Fibroblast of skin of abdomen (primary cell): ENCODE data around the gene TRMT10A. TPM values are rescaled to one million over a fixed set of nuclear protein-coding genes. Genes with fewer than 3 reads are reported as not detected.
A peak's percentile ranks its signal among the peaks of the same experiment; 100 is the strongest.

Source experiments
- DNase-seq: peaks from one replicate; pipeline ENCODE4 v3.0.0-alpha.2; 2013
- polyA plus RNA-seq, 2 experiments: library from polyadenylated mRNA; unstranded; fragments of 120-200 nt; gene quantifications; one replicate each; pipeline ENCODE4 v1.2.1, GENCODE V29; 2013; ENCODE audit not compliant: insufficient read length in 2 of 2

The TRMT10A gene, protein sequence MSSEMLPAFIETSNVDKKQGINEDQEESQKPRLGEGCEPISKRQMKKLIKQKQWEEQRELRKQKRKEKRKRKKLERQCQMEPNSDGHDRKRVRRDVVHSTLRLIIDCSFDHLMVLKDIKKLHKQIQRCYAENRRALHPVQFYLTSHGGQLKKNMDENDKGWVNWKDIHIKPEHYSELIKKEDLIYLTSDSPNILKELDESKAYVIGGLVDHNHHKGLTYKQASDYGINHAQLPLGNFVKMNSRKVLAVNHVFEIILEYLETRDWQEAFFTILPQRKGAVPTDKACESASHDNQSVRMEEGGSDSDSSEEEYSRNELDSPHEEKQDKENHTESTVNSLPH
- 6.0 TPM for polyA plus RNA-seq (2013, experiment 1 of 2; ENCODE audit: insufficient read length)
- 6.4 TPM for polyA plus RNA-seq (2013, experiment 2 of 2; ENCODE audit: insufficient read length)

DNA sequence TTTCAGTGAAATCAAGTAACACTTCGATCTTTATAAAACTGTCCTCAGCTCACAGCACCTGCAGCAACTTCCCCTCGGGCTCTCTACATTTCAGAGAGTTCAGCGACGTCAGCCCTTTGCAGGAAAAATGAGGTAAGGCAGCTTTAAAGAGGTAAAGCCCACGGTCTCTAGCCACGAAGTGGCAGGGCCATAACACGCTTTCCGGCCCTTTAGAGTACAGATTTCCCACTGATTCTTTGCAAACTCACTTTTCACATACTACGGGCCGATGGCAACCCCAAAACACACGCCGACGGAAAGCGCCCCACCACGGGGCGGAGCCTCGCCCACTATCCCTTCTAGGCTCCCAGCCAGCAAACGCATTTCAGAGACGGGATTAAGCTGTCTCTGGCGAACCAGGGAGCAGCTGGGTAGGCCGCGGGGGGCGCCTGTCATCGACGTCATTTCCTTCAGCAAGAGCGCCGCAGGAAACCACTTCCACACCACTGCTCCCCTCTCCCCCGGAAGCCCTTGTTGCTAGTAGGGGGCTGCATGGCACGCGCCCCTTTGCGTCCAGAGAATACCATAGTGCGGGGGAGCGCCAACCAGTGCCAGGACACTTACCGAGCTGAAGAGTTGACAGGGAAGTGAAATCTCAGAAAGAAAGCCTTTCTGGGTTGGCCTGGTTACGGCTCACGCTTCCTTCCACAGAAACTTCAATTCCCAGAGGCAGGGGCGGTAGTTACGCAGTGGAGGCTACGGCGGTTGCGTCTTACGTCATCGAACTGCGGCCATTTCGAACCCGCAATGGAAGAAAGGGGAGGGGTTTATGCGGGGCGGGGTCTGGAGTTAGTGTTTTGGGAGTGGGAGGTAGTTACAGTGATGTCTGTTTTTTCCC, at the start of gene TRMT10A:
TSS of gene TRMT10A (minus strand) at position 730 of the 877 bp plus-strand sequence. CDS start 4,701 bp downstream, outside the sequence.
- DNase-seq: peak; percentile 99

DNA sequence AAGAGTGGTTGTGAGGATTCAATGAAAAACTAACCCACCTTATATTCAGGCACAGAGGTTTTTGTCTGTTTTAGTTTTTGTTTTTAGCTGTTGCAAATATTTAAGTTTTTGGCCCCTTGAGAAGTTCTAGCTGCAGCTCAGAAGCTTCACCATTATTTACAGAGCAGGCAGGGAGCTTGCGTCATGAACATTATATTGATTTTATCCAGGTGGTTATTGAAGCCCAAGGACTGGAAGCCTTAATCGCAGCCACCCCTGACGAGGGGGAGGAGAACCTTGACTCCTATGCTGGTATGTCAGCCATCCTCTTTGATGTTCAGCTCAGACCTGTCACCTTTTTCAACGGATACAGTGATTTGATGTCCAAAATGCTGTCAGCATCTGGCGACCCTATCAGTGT, 48.9 kb upstream of the TRMT10A start:
- DNase-seq: no peak

DNA sequence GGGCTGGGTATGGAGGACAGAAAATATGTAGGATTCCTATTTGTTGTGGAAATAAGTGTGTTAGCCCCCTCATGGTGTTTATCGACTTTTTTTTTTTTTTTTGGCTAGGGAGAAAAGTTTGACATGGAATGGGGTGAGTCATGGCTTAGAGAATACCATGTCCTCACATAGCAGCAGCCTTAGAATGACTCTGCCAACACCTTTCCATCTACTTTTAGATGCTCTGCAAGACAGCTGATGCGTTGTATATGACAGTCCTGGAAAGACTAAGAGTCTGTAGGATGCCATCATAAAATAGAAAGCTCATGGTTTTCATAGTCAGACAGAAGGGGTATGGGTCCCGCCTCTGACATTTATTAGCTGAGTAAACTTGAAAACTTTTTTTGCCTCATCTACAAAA, 48.4 kb upstream of the TRMT10A start:
- no peak for DNase-seq

GRCh38 chr4:99610605-99611175, 46.9 kb upstream of the TRMT10A start:
- DNase-seq: no peak

DNA sequence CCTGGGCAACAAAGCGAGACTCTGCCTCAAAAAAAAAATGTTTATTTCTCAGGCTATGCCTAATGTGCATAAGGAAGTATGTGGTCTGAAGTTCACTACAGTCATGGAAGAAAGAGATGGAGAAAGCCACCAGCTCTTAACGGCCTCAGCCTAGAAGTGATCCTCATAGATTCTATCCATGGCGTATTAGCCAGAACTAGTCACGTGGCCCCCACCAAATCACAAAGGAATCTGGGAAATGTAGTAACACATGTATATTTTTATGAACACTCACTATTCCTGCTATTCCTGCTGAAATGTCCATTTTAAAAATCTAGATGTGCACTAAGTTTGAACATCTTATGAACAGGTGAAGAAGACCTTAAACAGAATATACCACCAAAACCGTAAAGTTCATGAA, 44.6 kb upstream of the TRMT10A start:
- DNase-seq: no peak

GRCh38 chr4:99606716-99607115, 42.9 kb upstream of the TRMT10A start:
- no peak for DNase-seq

DNA sequence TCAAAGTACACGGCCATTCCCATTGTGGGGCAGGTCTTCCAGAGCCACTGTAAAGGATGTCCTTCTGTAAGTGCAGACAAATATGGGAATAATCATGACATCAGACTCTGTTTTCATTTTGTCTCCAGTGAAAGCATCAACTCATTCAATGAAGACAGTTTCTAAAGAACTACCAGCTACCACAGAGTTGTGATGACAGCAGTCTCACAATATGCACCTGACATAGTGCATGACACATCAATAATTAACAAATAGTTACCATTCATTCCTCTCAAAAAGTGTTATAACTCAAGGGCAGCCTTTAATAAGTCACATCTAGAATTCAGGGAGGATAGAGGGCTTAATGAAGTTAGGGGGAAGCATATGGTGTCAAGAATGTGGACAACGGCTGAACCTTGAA, 31.0 kb upstream of the TRMT10A start:
- DNase-seq: no peak

DNA sequence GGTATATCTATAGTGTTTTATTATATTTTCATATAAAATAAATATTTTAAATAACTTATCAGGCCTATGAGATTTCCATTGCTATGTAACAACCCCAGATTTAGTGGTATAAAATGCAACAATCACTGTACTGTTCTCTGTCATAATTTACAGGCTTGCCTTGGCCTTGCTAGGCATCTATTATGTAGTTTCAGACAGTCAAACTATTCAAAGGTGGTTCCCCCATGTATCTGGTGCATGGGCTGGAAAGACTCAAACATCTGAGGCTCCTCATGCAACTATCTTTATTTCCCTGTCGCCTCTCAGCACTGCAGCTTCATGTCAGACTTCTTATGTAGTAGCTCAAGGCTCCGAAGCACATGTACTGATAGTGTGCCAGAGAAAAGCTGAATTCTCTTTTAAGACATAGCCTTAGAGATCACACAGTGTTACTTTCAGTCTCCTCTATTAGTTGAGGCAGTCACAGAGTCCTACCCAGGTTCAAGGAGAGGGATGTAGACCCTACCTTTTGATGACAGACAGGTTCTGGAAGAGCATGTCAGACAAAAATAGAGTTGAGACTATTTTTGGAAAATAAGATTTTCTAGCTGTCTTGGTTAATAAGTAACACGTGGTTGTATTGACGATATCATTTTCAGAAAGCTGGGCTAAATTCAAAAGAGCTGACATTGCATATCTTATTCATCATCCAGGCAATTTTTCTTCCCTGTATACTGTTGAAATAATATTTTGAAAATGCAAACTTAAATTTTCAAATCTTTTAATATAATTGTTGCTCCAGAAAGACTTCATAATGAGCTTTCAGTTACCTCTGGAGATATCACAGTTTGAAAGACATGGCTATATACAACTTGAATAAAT, 30.2 kb upstream of the TRMT10A start:
- no peak for DNase-seq

GRCh38 chr4:99591757-99592156, 27.9 kb upstream of the TRMT10A start:
- DNase-seq: no peak

GRCh38 chr4:99587803-99588202, 24.0 kb upstream of the TRMT10A start:
- DNase-seq: no peak

GRCh38 chr4:99587309-99587708, 23.5 kb upstream of the TRMT10A start:
- DNase-seq: no peak

DNA sequence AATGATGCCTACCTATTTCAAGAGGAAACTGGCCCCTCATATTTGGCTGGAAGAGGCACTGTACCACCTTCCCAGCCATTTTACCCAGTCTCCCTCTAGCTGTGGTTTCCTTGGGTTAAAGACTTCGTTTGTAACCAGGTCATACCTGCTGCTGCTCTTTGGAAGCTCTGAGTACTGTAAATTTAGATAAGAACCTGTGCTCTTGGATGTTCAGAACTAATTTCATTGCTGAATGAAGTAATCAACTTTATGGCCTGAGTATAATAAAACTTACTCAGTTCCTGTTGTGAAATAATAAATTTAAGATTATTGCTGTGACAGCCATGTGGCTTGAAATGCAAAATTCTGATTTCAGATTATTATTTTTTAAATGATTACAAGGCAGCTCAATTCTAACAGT, 23.0 kb upstream of the TRMT10A start:
- no peak for DNase-seq

- no peak for DNase-seq
These were observed 22.5 kb upstream of the TRMT10A start for GRCh38 chr4:99586322-99586721.

- no peak for DNase-seq
These were observed 21.7 kb upstream of the TRMT10A start for GRCh38 chr4:99585516-99585915.

GRCh38 chr4:99578714-99579113, 14.9 kb upstream of the TRMT10A start:
- no peak for DNase-seq

DNA sequence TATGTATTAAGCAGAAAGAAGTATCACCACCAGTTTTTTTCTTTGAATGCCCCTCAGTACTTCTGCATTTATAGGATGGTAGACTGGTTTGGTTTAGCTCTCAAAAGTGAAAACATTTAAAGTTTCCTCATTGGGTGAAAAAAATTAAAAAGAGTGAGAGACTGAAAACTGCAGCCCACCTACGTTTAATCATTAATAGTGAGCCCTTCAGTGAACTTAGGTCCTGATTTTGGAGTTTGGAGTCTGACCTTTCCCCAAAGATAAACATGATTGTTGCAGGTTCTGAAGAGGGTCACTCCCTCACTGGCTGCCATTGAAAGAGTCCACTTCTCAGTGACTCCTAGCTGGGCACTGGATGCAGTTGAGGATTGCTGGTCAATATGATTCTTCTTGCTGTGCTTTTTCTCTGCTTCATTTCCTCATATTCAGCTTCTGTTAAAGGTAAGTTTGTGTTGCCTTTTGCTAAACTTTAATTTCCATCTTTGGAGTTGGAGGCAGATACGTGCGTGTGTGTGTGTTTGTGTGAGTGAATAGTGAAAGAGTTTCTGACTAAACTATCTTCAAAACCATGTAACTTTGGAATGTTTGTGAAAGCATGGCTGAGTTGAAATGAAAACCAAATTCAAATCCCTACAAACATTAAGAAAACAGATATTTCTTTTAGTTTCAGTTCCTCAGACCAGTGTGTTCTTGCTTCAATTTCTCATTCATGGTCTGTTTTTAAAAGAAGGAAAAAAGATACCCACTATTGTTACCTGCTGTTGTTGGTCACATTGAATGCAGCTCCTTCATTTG, 10.9 kb upstream of the TRMT10A start, which contains the start of gene MTTP:
TSS of gene MTTP (plus strand) at position 295 of the 795 bp plus-strand sequence. CDS start at position 381, 86 bp downstream.
- DNase-seq: no peak

- DNase-seq: no peak
These were observed 10.0 kb upstream of the TRMT10A start for GRCh38 chr4:99573735-99574368.

DNA sequence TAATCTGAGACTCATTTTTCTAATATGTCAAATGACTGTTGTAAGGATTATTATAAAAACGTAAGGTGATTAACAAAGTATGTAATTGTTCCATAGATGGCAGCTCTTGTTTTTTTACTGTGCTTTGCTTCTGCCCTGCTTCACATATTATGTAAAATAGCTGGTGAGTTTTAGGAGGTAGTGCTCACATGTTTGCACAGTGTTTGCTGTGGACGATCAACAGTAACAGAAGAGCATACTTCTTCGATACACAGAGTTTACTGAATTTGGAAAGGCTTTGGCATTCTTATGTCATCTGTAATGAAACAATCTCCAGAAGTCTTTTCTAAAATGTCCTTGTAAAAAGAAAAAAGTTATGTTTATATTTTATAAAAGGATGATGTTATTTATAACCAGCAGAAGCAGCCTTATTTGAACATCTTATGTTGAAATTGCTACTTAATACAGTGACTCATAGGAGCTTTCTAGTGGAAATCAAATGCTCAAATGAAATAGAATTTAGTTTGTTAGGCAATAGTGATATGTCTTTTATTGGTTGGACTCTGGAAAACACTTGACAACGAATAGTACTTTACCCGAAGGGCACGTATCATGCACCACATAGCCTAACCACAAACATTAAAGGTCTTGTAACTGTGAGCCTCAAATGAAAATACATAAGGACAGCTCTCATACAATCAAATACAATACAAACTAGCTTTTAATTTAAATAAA, 8.8 kb upstream of the TRMT10A start:
- no peak for DNase-seq

DNA sequence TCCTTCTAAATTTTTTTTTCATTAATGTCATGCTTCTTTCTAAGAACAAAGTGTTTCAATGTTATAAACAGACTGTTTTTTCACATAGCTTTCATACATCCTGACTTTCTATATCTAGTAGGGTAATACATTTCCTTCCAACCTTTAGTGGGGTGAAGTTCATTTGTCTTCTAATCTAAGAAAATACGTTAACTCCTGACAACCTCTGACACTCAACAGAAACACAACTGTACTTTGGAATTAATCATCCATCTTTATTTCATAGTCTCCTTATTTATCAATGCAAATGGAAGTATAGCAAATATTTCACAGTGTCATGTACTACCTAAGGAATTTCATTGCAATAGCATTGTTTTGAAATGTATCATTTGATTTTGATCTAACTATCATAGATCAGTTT, 8.0 kb upstream of the TRMT10A start:
- DNase-seq: no peak

DNA sequence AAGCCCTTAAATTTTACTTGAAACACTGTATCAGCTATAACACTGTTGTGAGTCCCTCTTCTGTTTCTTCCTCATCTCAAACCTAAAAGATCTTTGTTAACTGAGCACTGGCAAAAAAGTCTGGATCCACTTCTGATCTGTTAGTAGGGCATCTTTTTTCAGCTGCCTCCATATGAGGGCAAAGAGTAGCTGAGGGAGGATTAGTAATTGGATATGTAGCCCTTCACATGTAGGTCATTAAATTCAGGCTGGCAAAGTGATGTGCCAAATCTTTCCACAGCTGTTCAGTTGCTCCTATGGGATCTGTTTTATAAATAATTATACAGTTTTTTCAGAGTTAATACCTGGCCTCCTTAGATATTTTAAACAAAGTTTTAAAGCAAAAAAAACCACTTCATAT, 1.1 kb upstream of the TRMT10A start:
- no peak for DNase-seq
